Retinal pigment epithelial cell (primary cell): ENCODE data around the gene GINS1.

Source experiments
- DNase-seq: peaks from one replicate; pipeline ENCODE4 v3.0.0-alpha.2; 2010; ENCODE audit warnings: low read depth
- H3K4me3 ChIP-seq: 2 replicates; pipeline ENCODE4 v1.5.1; 2011; ENCODE audit warnings: mild to moderate bottlenecking, low read length, control low read depth, moderate library complexity
- TF ChIP-seq, protein P1 (sequence below): conservative IDR thresholded peaks from 2 replicates; pipeline ENCODE4 v1.5.1; 2011; ENCODE audit warnings: low read depth, low read length, control low read depth, inconsistent platforms

Gene GINS1

DNA sequence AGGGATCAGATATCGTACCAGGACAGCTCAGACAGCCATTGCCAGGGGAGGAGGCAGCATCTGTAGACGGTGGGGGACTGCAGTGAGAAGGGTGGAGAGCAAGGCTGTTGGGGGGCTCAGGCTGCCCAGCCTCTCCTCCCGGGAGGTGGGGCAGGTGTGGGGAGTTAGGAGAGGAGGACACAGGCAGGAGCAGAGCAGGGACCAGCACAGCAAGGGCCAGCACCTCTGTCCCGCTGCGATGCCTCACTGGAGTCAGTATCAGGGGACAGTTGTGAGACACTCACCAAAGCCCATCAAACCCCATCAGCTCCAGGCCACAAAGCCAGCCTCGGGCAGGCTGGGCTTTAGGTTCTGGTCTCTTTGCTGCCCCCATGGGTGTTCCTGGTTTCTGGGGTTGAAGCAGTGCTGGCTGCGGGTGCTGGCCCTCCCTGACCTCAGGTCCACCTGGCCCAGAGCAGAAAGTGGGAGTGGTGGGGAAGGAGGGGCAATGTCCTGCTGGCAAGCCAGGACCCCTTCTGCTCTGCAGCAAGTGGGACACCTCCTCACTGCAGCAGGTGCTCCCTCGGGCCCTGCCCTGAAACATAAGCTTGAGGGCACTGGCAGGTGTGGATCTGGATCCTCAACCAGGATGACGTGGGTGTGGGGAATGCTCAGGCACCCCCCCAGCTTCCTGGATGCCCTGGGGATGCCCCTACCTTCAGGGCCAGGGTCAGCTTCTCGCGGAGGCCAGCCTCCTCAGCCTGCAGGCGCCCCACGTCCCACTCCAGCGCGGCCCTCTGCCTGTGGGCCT lies 83.4 kb downstream of the GINS1 start:
- TF ChIP-seq, protein P1, sequence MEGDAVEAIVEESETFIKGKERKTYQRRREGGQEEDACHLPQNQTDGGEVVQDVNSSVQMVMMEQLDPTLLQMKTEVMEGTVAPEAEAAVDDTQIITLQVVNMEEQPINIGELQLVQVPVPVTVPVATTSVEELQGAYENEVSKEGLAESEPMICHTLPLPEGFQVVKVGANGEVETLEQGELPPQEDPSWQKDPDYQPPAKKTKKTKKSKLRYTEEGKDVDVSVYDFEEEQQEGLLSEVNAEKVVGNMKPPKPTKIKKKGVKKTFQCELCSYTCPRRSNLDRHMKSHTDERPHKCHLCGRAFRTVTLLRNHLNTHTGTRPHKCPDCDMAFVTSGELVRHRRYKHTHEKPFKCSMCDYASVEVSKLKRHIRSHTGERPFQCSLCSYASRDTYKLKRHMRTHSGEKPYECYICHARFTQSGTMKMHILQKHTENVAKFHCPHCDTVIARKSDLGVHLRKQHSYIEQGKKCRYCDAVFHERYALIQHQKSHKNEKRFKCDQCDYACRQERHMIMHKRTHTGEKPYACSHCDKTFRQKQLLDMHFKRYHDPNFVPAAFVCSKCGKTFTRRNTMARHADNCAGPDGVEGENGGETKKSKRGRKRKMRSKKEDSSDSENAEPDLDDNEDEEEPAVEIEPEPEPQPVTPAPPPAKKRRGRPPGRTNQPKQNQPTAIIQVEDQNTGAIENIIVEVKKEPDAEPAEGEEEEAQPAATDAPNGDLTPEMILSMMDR = no peak
- H3K4me3 ChIP-seq = no peak overlapping the region
- DNase-seq = no peak

DNA sequence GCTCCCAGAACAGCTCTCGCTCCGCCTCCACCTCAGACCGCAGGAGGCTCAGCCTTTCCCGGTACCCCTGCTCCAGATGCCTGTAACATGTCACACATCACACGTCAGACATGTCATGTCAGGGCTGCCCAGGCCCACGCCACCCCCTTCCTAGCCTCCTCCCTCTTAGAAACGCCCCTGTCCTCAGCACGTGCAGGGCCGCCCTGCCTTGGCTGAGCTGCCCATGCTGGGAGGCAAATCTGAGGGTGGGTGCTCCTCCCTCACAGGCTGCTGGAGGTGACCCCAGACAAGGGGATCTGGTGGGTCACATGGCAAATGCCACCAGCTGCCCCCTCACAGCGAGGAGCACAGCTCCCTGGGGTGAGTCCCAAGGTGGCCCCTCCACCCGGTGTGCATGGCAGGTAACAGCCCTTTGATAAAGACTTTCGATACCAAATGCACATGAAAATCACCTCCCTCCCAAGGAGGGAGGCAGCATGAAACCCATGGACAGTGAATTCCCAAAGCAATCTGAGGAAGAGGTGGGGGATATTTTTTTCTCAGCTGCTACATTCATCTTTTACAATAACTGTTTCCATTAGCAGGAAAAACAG lies 84.1 kb downstream of the GINS1 start:
- no peak for DNase-seq
- TF ChIP-seq, protein P1 = no peak
- H3K4me3 ChIP-seq = no peak overlapping the region

DNA sequence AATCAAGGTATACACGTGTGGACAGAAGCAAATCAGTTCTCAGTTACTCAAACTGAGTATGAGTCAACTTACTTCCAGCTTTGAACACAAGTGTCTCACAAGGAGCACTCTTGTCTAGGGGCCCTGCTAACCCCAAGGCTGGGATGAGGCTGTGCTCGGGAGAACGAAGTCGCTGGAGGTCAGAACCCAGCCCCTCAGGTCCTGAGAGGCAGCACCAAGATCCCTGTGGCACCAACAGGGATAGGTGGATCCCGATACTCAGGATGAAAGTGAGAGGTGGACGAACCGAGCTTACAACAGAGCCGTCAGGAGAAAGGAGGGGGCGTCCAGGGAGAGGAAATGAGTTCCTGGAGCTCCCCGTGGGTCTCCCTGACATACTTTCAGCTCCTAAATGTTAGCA lies 85.7 kb downstream of the GINS1 start:
- TF ChIP-seq, protein P1 = no peak

DNA sequence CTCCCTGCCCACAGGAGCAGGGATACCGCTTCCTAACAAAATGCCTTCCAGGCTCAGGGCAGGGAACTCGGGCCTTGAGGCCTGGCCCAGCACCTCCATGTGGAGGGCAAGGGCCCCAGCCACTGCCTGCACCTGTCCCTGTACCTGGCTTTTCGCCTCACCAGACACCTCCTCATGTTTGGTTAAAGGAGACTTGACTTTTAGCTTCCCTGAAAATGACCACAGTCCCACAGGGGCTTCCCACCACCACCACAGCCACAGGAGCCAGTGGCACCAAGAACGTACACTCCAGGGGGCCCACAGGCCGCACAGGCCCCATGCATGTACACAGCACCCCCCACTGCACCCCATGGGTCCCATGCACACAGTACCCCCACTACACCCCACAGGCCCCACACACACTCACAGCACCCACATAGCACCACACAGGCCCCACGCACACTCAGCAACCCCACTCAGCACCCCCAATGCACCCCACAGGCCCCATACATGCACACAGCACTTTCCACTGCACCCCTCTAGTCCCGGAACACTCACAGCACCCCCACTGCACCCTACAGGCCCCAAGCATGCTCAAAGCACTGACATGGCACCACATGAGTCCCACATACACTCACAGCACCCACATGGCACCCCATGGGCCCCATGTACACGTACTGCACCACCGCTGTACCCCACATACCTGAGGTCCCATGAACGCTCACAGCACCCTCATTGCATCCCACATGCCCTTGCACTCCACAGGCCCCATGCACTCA lies 86.5 kb downstream of the GINS1 start:
- TF ChIP-seq, protein P1 = no peak
- DNase-seq = no peak
- no peak overlapping the region for H3K4me3 ChIP-seq

More for the DNA sequence above, 85.7 kb downstream of the GINS1 start:
- DNase-seq = no peak
- no peak overlapping the region for H3K4me3 ChIP-seq

DNA sequence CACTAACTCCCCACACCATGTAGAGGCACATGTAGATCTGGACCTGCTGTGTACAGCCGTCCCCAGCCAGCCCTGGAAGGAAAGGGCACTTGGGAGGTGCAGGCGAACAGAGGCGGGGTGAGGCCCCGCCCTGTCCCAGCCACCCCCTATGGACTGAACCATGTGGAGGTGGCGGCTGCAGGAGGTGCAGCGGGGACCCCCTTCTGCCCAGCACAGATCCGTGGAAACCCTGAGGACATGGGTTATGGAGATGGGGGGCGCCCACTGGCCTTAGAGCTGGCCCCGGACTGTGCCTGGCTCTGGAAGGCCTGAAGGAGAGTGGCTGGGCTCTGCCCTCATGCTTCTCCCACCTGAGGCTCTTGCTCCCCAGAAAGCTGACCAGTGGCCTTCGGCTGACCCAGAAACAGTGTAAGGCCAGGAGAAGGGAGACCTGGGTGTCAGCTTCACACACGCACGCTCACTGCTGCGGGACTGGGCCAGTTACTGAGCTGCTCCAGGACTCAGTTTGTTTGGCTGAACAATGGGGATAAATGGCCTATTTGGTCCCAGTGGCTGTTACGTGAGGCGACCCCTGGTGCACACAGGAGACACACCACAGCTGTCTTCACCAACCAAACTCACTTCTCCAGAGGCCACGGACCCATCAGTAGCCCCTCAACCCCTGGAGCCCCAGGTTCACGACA lies 87.2 kb downstream of the GINS1 start:
- DNase-seq = no peak
- TF ChIP-seq, protein P1 = no peak
- no peak overlapping the region for H3K4me3 ChIP-seq

DNA sequence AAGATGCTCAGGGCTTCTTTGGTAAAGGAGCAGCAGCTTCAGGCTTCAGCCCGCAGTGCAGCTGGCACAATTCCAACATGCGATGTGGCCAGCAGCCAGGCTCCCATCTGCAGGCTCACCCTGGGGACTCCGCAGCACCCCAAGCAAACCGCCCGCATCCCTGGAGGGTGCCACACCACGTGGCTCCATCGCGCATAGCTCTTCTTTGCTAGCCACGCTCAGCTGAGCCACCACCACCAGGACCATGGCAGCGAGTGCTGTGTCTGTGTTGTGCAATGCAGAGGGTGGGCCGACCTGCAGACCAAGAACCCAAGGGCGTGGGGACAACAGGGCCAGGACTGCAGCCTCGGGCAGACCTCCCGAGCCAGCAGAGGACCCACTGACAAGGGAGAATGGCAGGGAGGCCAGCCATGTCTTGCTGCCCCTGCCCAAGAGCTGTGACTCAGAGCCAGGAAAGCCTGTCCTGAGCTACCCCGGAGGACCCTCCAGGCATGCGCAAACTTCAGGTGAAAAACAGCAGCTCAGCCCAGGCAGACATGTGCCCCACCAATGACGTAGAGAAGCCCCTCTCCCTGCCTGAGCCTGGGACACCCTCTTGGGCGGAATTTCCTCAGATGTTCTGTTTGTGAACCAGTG lies 87.8 kb downstream of the GINS1 start:
- no peak for DNase-seq
- TF ChIP-seq, protein P1 = no peak
- H3K4me3 ChIP-seq = no peak overlapping the region
